ENCODE results near the gene POLR2L.

GRCh38 chr11:838441-839279 lies 3.7 kb downstream of the POLR2L start:
- TF ChIP-seq POLR2AphosphoS5 (IDR thresholded peaks at IDR 0.05; ENCODE audit: low read depth, low read length) (no peak; the same call in 1 of the 2 replicates), SIN3A (IDR thresholded peaks at IDR 0.05; ENCODE audit: borderline replicate concordance, insufficient read depth, low read length) (peak; percentile 14; the same call in 1 of the 2 replicates), FOXP2 (optimal IDR thresholded peaks at IDR 0.05; ENCODE audit: borderline replicate concordance, extremely low read depth, extremely low read length, insufficient read depth) (no peak), TAF1 (IDR thresholded peaks at IDR 0.05; ENCODE audit: borderline replicate concordance, insufficient read depth, low read length) (no peak; the same call in 1 of the 2 replicates)
- TF ChIP-seq, protein P1, sequence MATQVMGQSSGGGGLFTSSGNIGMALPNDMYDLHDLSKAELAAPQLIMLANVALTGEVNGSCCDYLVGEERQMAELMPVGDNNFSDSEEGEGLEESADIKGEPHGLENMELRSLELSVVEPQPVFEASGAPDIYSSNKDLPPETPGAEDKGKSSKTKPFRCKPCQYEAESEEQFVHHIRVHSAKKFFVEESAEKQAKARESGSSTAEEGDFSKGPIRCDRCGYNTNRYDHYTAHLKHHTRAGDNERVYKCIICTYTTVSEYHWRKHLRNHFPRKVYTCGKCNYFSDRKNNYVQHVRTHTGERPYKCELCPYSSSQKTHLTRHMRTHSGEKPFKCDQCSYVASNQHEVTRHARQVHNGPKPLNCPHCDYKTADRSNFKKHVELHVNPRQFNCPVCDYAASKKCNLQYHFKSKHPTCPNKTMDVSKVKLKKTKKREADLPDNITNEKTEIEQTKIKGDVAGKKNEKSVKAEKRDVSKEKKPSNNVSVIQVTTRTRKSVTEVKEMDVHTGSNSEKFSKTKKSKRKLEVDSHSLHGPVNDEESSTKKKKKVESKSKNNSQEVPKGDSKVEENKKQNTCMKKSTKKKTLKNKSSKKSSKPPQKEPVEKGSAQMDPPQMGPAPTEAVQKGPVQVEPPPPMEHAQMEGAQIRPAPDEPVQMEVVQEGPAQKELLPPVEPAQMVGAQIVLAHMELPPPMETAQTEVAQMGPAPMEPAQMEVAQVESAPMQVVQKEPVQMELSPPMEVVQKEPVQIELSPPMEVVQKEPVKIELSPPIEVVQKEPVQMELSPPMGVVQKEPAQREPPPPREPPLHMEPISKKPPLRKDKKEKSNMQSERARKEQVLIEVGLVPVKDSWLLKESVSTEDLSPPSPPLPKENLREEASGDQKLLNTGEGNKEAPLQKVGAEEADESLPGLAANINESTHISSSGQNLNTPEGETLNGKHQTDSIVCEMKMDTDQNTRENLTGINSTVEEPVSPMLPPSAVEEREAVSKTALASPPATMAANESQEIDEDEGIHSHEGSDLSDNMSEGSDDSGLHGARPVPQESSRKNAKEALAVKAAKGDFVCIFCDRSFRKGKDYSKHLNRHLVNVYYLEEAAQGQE (IDR thresholded peaks at IDR 0.05; ENCODE audit: insufficient read depth in 1 of 2, low read depth in 2 of 2, low read length in 2 of 2), result no peak
